GM19043 (cell line): Measurements from ENCODE around the gene ZCCHC3.
"Not testable (repeated sequence)": the region's sequence is repeated elsewhere in the genome, so short reads cannot be mapped to it uniquely, and the experiment has no call there.

Experiments used
- ATAC-seq: cut with Tn5 transposase; IDR thresholded peaks from one replicate; pipeline ENCODE4 v1.9.1; 2021; ENCODE audit warnings: low read depth; ENCODE audit not compliant: unreplicated experiment

ZCCHC3 gene

DNA sequence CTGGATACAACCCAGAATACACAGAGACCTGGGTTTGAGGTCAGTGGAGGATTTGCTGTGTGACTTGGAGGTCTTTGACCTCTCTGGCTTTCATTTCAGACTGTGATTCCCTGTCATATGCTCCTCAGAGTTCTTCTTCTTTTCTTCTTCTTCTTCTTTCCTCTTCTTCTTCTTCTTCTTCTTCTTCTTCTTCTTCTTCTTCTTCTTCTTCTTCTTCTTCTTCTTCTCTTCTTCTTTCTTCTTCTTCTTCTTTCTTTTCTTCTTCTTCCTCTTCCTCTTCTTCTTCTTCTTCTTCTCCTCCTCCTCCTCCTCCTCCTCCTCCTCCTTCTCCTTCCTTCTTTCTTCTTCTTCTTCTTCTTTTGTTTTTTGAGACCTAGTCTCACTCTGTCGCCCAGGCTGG, 38.7 kb downstream of the ZCCHC3 start:
- ATAC-seq: not testable (repeated sequence)

DNA sequence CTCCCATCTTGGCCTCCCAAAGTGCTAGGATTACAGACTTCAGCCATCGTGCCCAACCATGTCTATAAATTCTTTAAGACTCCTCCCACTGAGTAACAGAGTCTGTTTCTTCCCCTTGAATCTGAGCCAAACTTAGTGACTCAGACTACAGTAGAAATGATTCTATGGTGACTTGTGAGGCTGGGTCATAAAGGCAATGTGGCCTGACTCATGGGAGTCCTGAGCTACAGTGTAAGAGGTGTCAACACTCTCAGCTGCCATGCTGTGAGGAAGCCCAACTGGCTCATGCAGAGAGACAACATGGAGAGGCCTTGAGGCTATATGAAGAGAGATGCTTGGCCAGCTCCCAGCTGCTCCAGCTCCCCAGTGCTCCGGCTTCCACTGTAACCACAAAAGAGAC, 44.3 kb downstream of the ZCCHC3 start:
- ATAC-seq: no peak

DNA sequence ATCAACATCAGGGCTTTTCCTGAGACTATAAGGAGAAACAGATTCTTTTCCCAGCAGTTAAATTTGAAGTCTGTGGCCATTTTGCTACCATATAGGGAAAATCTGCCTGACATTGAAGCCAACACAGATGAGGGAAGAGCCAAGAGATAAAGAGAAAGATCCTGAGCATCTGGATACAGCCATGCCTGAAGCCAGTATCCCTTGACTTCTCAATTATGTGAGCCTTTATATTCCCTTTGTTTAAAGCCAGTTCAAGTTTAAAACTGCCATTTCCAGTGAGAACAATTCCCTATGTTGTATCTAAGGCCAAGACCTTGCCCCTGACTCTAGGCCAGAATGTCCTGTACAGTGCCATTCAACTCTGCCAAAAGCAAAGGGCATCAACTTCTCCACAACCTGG, 45.7 kb downstream of the ZCCHC3 start:
- ATAC-seq: no peak

DNA sequence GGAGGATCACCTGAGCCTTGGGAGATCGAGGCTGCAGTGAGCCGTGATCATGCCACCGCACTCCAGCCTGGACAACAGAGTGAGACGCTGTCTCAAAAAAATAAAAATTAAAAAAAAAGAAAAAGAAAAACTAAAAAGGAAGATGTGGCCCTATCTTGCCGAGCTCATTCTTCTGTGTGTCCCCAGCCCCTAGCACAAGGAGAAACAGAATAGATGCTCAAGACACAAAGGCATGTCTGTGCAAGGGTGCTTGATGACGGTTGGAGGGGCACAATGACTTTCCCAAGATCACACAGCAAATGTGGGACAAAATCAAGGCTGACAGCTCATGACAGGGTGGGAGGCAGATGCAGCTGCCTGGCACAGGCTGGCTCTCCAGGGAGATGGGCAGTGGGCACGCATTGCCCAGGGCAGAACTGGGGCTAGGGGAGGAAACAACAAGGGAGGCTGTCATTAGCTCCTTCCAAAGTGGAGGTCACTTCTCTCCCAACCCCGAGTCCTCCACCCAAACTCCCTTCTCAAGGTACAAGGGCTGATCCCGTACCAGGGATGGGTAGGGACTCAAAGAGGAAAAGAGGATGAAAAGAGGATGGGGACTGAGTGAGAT, 48.8 kb downstream of the ZCCHC3 start:
- no peak for ATAC-seq

DNA sequence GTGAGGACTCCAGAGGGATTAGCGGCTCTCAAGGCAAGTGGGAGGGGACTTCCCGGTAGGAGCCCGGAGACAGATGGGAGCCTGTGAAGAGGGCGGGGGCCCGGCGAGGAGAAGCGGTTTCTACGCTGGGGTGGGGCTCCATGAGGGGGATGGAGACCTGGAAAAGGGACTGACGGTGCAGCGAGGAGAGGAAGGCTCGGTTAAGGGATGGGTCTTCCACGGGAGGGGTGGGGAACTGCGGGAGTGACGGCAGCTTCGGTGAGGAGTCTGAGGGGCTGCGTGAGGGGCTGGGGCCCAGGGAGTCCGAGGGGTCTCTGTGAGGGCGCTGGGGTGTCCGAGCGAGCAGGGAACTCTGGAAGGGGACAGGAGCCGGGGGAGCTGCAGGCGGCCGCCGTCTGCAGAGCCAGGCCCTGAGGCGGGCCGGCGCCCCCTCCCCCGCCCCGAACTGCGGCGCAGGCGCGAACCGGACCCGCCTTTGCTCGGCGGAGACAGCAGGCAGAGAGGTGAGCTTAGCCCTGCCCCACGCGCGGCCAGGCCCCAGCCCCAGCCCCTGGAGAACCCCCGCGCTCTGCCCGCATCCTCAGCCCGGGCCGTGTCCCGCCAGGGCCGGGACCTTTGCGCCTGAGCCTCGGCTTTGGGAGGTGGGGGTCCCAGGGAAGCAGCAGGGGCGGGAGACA, 49.4 kb downstream of the ZCCHC3 start, which contains the start of gene NRSN2:
Gene NRSN2, plus strand, starts transcription at position 472 of the 677 bp plus-strand sequence. CDS start 2,533 bp downstream, outside the sequence.
- no peak for ATAC-seq

DNA sequence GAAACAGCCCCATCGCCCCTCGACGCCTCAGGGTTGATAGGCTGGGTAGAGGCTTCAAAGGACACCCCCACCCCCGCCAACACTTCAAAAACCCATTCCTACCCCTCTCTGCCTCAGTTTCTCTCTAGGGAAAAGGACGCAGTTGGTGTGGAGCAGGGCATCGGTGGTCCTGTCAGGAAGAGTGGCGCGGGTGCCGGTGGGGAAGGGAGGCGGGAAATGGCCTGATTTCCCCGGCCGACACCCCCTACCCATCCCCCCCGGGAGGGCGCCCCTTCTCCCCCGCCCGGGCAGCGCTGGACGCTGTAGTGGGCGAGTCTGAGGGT, 49.9 kb downstream of the ZCCHC3 start:
- no peak for ATAC-seq

DNA sequence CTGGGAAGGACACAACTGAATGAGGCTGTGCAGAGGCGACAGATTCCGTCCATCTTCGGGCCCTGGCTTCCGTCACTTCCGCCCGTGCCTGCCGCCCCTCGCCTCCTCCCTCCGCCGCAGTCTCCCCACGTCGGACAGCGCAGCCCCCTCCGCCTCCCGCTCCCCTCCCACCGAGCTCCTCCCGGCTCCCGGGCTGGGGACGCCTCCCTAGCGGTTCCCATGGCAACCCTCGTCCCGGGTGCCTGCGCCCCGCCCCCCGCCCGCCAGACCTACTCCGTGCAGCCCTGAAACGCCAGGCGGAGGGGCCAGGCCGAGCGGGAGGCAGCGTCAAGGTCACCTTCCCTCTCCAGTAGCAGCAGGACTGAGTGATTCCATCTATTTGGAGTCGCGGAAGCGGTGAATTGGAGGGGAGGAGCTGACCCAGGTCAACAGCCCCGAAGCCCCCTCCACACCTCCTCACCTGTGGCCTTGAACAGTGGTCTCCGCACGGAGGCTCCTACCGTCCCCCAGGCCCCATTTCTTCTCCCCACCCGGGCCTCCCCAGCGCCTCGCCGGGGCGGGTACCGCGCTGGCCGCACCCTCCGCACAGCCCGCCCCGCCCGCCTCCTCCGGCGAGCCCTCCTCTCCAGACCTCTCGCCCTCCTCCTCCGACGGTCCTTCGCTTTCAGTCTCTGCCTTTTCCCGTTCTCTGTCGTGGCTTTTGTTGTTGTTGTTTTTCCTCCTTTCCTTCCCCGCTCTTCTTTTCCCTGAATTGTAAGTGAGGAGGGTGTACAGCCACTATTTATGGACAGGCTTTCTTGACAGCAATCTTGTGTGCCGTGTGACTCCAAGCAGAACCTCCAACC, 50.5 kb downstream of the ZCCHC3 start:
- peak; percentile 72 for ATAC-seq

DNA sequence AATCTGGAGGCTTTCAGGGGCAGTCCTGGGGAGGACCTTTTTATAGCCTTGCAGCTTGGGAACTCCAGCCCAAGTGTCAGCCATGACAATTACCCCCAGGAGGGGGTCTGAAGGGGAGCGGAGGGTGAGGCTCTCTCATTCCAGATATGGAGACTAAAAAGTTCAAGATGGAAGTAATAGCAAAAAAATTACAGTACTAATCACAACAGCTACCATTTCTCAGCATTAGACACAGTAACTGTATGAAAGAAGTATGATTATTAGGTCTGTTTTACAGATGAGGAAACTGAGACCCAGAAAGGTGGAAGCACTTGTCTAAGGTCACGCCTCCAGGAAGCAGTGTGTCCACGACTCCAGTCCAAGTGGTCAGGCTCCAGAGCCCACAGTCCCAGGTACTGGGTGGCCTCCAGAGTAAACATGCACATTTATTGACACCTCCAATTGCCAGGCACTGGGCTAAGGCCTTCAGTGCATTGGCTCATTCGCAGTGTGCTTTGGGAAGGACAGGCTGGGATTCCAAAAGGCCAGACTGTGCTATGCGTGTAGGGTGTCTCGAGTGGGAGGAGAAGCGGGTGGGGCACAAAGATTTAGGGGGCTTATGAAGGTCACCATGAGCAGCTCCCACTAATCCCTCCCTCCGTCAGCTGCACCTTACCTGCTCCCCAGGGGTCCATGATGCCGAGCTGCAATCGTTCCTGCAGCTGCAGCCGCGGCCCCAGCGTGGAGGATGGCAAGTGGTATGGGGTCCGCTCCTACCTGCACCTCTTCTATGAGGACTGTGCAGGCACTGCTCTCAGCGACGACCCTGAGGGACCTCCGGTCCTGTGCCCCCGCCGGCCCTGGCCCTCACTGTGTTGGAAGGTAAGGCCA, 51.8 kb downstream of the ZCCHC3 start:
- ATAC-seq: no peak
